ENCODE results near the gene FAM90A26.
"Not testable (repeated sequence)": the region's sequence is repeated elsewhere in the genome, so short reads cannot be mapped to it uniquely, and the experiment has no call there.

DNA sequence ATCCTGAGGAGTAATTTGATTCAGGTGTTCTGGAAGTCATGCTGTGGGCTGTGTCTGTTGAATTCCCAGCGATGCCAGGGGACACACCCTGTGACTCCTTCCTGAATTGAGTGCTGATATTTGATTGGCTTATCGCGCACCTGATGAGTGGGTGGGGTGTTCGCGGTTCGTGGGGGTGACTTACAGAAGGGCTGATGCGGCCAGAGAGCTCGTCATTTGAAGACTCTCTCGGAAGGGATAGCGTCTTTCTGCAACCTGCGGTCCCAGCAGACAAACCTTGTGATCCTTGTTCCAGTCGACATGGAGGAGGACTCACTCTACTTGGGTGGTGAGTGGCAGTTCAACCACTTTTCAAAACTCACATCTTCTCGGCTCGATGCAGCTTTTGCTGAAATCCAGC is 54.4 kb downstream of the FAM90A26 start, which contains the start of gene USP17L13:
- TF ChIP-seq EZH2 (IDR thresholded peaks at IDR 0.05); POLR2AphosphoS5 (IDR thresholded peaks at IDR 0.05; ENCODE audit: borderline replicate concordance, low read depth, low read length); FOXP2 (optimal IDR thresholded peaks at IDR 0.05; ENCODE audit: control extremely low read depth, extremely low read length, insufficient read depth): not testable (repeated sequence)
